ENCODE data around the gene TEDC2. TPM values are rescaled to one million over a fixed set of nuclear protein-coding genes. Genes with fewer than 3 reads are reported as not detected.
A peak's percentile ranks its signal among the peaks of the same experiment; 100 is the strongest.

The TEDC2 gene
- total RNA-seq, 2 experiments from 2014 or later = 23.2 to 30.7 TPM

GRCh38 chr16:2427526-2427925, 32.4 kb upstream of the TEDC2 start:
- TF ChIP-seq, protein P1, sequence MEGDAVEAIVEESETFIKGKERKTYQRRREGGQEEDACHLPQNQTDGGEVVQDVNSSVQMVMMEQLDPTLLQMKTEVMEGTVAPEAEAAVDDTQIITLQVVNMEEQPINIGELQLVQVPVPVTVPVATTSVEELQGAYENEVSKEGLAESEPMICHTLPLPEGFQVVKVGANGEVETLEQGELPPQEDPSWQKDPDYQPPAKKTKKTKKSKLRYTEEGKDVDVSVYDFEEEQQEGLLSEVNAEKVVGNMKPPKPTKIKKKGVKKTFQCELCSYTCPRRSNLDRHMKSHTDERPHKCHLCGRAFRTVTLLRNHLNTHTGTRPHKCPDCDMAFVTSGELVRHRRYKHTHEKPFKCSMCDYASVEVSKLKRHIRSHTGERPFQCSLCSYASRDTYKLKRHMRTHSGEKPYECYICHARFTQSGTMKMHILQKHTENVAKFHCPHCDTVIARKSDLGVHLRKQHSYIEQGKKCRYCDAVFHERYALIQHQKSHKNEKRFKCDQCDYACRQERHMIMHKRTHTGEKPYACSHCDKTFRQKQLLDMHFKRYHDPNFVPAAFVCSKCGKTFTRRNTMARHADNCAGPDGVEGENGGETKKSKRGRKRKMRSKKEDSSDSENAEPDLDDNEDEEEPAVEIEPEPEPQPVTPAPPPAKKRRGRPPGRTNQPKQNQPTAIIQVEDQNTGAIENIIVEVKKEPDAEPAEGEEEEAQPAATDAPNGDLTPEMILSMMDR (IDR thresholded peaks at IDR 0.05) = no peak
- DNase-seq (no peak), ATAC-seq (no peak)
- CTCF ChIA-PET = interaction anchor here (0.8 to 1.9 kb wide), 3 partner anchors 10 to 78 kb away, joined by 3 to 7 read pairs (median 4); no protein-coding TSS in a partner anchor
- Mint-ChIP-seq H3K36me3 (ENCODE audit: low read depth) (peaks cover 15% of the 10 kb centered on the region), H3K9me3 (no peaks in the 10 kb centered on the region), H3K4me1 (ENCODE audit: low read depth) (peaks cover 15% of the 10 kb centered on the region), H3K27me3 (no peaks in the 10 kb centered on the region), H3K4me3 (peak overlapping the region; percentile 88), H3K27ac (no peak overlapping the region)
- intact Hi-C loops (cut with micrococcal nuclease) = loop anchor here (10.0 kb wide), 1 partner anchor 83 kb away; the partner anchor contains the start of gene ABCA3
- POLR2A ChIA-PET = interaction anchor here (0.9 kb wide), 1 partner anchor 22 kb away, joined by 4 read pairs; no protein-coding TSS in a partner anchor

DNA sequence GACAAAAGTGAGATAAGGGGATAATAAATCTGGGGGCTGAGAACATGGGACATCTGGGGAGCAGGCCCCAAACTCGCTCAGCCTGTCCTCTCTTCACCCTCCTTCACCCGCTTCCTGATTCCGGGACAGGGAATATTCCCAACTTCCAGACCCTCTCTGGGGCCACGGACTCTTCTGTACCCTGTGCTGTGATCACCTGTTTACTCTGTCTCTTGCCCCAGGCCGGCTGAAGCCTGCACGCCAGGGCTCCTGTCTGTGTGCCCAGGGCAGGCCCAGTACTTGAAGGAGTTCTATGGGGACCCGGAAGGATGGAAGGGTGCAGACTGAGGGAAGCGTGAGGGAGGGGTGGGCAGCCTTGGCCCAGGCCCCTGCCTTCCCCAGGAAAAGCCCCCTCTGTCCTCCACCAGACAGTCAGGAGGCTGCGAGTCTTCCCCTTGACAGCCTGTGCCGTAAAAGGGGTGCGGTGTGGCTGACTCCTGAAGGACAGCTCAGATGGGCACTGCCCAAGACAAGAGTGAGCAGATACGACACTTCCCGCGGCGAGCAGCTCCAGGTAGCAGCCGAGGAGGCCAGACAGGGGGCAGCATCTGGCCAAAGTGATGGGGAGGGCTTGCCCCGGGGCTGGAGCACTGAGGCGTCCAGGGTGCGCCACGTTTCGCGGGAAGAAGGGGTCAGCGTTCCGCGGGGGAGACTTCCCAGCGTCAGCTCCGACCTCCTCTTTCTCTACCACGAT, 31.7 kb upstream of the TEDC2 start:
- DNase-seq = peak; percentile 40
- CTCF ChIA-PET = interaction anchor here (0.8 to 1.9 kb wide), 5 partner anchors 10 to 192 kb away, joined by 3 to 7 read pairs (median 3); partner anchors contain the start of genes AMDHD2 and DNASE1L2
- H3K9me3 Mint-ChIP-seq = no peaks in the 10 kb centered on the region
- no peaks in the 10 kb centered on the region for H3K27me3 Mint-ChIP-seq
- intact Hi-C loops (cut with micrococcal nuclease) = loop anchor here (10.0 kb wide), 1 partner anchor 83 kb away; the partner anchor contains the start of gene ABCA3
- peaks cover 20% of the 10 kb centered on the region for H3K36me3 Mint-ChIP-seq (ENCODE audit: low read depth)
- H3K4me1 Mint-ChIP-seq (ENCODE audit: low read depth) = peaks cover 15% of the 10 kb centered on the region
- peak overlapping the region; percentile 77 for H3K27ac Mint-ChIP-seq
- POLR2A ChIA-PET = interaction anchor here (0.6 kb wide), 1 partner anchor 10 kb away, joined by 3 read pairs; no protein-coding TSS in a partner anchor
- ATAC-seq = no peak
- H3K4me3 Mint-ChIP-seq = peak overlapping the region; percentile 88
- TF ChIP-seq, protein P1 (IDR thresholded peaks at IDR 0.05) = peak; percentile 26

DNA sequence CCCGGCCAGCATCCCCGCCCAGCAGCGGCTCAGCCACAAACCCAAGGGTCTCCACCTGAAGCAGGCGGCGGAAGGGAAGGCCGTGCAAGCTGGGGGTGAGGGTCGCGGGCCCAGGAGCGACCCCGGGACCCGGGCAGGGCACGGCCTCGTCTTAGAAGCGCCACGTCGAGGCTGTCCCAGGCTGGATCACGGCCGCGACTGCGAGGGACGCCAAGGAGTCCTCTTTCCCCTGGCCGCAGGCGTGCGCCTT, 31.2 kb upstream of the TEDC2 start:
- Mint-ChIP-seq H3K4me3 (peak overlapping the region; percentile 88), H3K9me3 (no peaks in the 10 kb centered on the region)
- intact Hi-C loops (cut with micrococcal nuclease) = loop anchor here (10.0 kb wide), 1 partner anchor 84 kb away; the partner anchor contains the start of gene ABCA3

GRCh38 chr16:2429034-2429770, 30.7 kb upstream of the TEDC2 start, which contains the start of gene CCNF:
TSS of gene CCNF (plus strand) at chr16:2429447. CDS start at chr16:2429482, 35 bp downstream.
- Mint-ChIP-seq H3K9me3 (no peaks in the 10 kb centered on the region), H3K4me3 (peak within 1 kb of the TSS; percentile 88), H3K27ac (peak within 1 kb of the TSS; percentile 77), H3K4me1 (ENCODE audit: low read depth) (peaks cover 15% of the 10 kb centered on the region), H3K36me3 (ENCODE audit: low read depth) (peaks cover 25% of the 10 kb centered on the region), H3K27me3 (no peaks in the 10 kb centered on the region)
- CTCF ChIA-PET = interaction anchor here (0.8 to 2.9 kb wide), 9 partner anchors 11 to 234 kb away, joined by 3 to 12 read pairs (median 5); partner anchors contain the start of genes ABCA3, AMDHD2, DNASE1L2 and TEDC2
- TF ChIP-seq, protein P1 (IDR thresholded peaks at IDR 0.05) = no peak
- ATAC-seq (peak; percentile 98), DNase-seq (peak; percentile 98)
- POLR2A ChIA-PET = interaction anchor here (0.9 kb wide), 1 partner anchor 177 kb away, joined by 4 read pairs; the partner anchor contains the start of gene ECI1
- intact Hi-C loops (cut with micrococcal nuclease) = loop anchor here (10.0 kb wide), 1 partner anchor 84 kb away; the partner anchor contains the start of gene ABCA3

More for the DNA sequence above, 31.2 kb upstream of the TEDC2 start:
- ChIA-PET POLR2A (interaction anchor here (0.6 kb wide), 1 partner anchor 10 kb away, joined by 3 read pairs; no protein-coding TSS in a partner anchor), CTCF (interaction anchor here (0.9 to 1.9 kb wide), 4 partner anchors 11 to 192 kb away, joined by 3 to 7 read pairs (median 3); partner anchors contain the start of genes AMDHD2 and DNASE1L2)
- Mint-ChIP-seq H3K4me1 (ENCODE audit: low read depth) (peaks cover 15% of the 10 kb centered on the region), H3K36me3 (ENCODE audit: low read depth) (peaks cover 23% of the 10 kb centered on the region), H3K27ac (peak overlapping the region; percentile 77), H3K27me3 (no peaks in the 10 kb centered on the region)
- TF ChIP-seq, protein P1 (IDR thresholded peaks at IDR 0.05) = no peak
- DNase-seq (no peak), ATAC-seq (peak; percentile 35)
